GM23338 (cell line): ENCODE data around the gene PPARD. TPM values are rescaled to one million over a fixed set of nuclear protein-coding genes. Genes with fewer than 3 reads are reported as not detected.
"Not testable (repeated sequence)": the region's sequence is repeated elsewhere in the genome, so short reads cannot be mapped to it uniquely, and the experiment has no call there.

Source experiments
- ATAC-seq: fragments of 200-7000 bp; cut with Tn5 transposase; 3 replicates; pipeline ENCODE4 v1.9.1; 2020
- DNase-seq: peaks from one replicate; pipeline ENCODE4 v3.0.0-alpha.2; 2015; ENCODE audit warnings: low spot score
- H2AFZ ChIP-seq: fragments of 200-600 bp; sonication (generic); 2 replicates; pipeline ENCODE4 v1.8.0; 2016; ENCODE audit warnings: antibody characterized with exemption, mild to moderate bottlenecking, moderate library complexity
- H3F3A ChIP-seq: fragments of 200-600 bp; sonication (generic); replicated peaks from 2 replicates; pipeline ENCODE4 v1.8.0; 2017; ENCODE audit warnings: antibody characterized with exemption, mixed run types, low read depth
- H3K27ac ChIP-seq: fragments of 200-600 bp; sonication (generic); 2 replicates; pipeline ENCODE4 v1.6.1; 2016; ENCODE audit warnings: low read depth
- H3K27me3 ChIP-seq: fragments of 200-600 bp; sonication (generic); 2 replicates; pipeline ENCODE4 v1.8.0; 2016; ENCODE audit warnings: mild to moderate bottlenecking, mixed run types, moderate library complexity; ENCODE audit not compliant: insufficient read depth
- H3K36me3 ChIP-seq: fragments of 200-600 bp; sonication (generic); 2 replicates; pipeline ENCODE4 v1.8.0; 2016; ENCODE audit warnings: mild to moderate bottlenecking; ENCODE audit not compliant: insufficient read depth
- H3K4me1 ChIP-seq: fragments of 200-600 bp; sonication (generic); 2 replicates; pipeline ENCODE4 v1.8.0; 2016; ENCODE audit warnings: mild to moderate bottlenecking, moderate library complexity; ENCODE audit not compliant: insufficient read depth
- H3K4me2 ChIP-seq: fragments of 200-600 bp; sonication (generic); 2 replicates; pipeline ENCODE4 v1.7.1; 2017; ENCODE audit warnings: mixed run types
- H3K4me3 ChIP-seq: fragments of 200-600 bp; sonication (generic); 2 replicates; pipeline ENCODE4 v1.6.1; 2016; ENCODE audit warnings: mixed run types
- H3K79me2 ChIP-seq: fragments of 200-600 bp; sonication (generic); replicated peaks from 2 replicates; pipeline ENCODE4 v1.8.0; 2017; ENCODE audit warnings: mild to moderate bottlenecking; ENCODE audit not compliant: insufficient read depth
- H3K9me2 ChIP-seq: fragments of 200-600 bp; sonication (generic); 2 replicates; pipeline ENCODE4 v1.8.0; 2017; ENCODE audit not compliant: insufficient read depth
- H4K20me1 ChIP-seq: fragments of 200-600 bp; sonication (generic); replicated peaks from 2 replicates; pipeline ENCODE4 v1.8.0; 2017; ENCODE audit warnings: mild to moderate bottlenecking; ENCODE audit not compliant: insufficient read depth
- H3K27ac Mint-ChIP-seq: 2 replicates; pipeline ENCODE4 v1.8.0; 2020; ENCODE audit warnings: inconsistent platforms, mild to moderate bottlenecking, moderate library complexity, mixed read lengths
- H3K27me3 Mint-ChIP-seq: 3 replicates; pipeline ENCODE4 v1.8.0; 2022; ENCODE audit warnings: low read depth, mild to moderate bottlenecking, moderate library complexity, mixed read lengths, inconsistent platforms; ENCODE audit not compliant: insufficient read depth, poor library complexity
- H3K36me3 Mint-ChIP-seq: 3 replicates; pipeline ENCODE4 v1.8.0; 2021; ENCODE audit warnings: low read depth, mild to moderate bottlenecking, inconsistent platforms, moderate library complexity, mixed read lengths
- H3K4me1 Mint-ChIP-seq: 3 replicates; pipeline ENCODE4 v1.8.0; 2020; ENCODE audit warnings: mild to moderate bottlenecking, inconsistent platforms, mixed read lengths
- H3K4me3 Mint-ChIP-seq: 3 replicates; pipeline ENCODE4 v1.8.0; 2021; ENCODE audit warnings: moderate library complexity, mild to moderate bottlenecking, inconsistent platforms, mixed read lengths
- H3K9me3 Mint-ChIP-seq: 3 replicates; pipeline ENCODE4 v1.8.0; 2020; ENCODE audit warnings: moderate library complexity, mild to moderate bottlenecking, inconsistent platforms, mixed read lengths
- CREB1 ChIP-seq: fragments of 250-450 bp; sonication (Bioruptor Pico); IDR thresholded peaks from 2 replicates; pipeline ENCODE4 v1.5.0; 2020; ENCODE audit warnings: low read depth, mild to moderate bottlenecking, moderate library complexity
- EZH2 ChIP-seq: fragments of 200-600 bp; sonication (generic); IDR thresholded peaks from one replicate; pipeline ENCODE4 v1.8.0; 2017; ENCODE audit warnings: antibody characterized with exemption, mild to moderate bottlenecking, low read depth; ENCODE audit not compliant: unreplicated experiment
- JUNB ChIP-seq: IDR thresholded peaks from one replicate; pipeline ENCODE4 v1.6.1; 2016; ENCODE audit warnings: antibody characterized with exemption; ENCODE audit not compliant: unreplicated experiment
- NANOG ChIP-seq: IDR thresholded peaks from 2 replicates; pipeline ENCODE4 v1.6.1; 2016; ENCODE audit warnings: antibody characterized with exemption, borderline replicate concordance
- POLR2AphosphoS5 ChIP-seq: IDR thresholded peaks from 2 replicates; pipeline ENCODE4 v1.6.1; 2016; ENCODE audit warnings: antibody characterized with exemption, low read depth
- STAT1 ChIP-seq: IDR thresholded peaks from one replicate; pipeline ENCODE4 v1.6.1; 2016; ENCODE audit warnings: antibody characterized with exemption; ENCODE audit not compliant: unreplicated experiment
- polyA plus RNA-seq: library from polyadenylated mRNA; unstranded; fragments of >200 nt; fragmentation: Nextera tagmentation; extraction: Ambion mirVana; gene quantifications from 2 replicates; pipeline ENCODE4 v1.2.1, GENCODE V29; 2016
- total RNA-seq: library from RNA; depleted of rRNA; stranded (reverse); fragments of >200 nt; shearing (Covaris generic); gene quantifications from 2 replicates; pipeline ENCODE4 v1.2.3, GENCODE V29; 2014
- TF ChIP-seq, protein P1 (sequence below): IDR thresholded peaks from one replicate; pipeline ENCODE4 v1.6.1; 2018; ENCODE audit warnings: antibody characterized with exemption; ENCODE audit not compliant: unreplicated experiment
- TF ChIP-seq, protein P2 (sequence below): IDR thresholded peaks from 2 replicates; pipeline ENCODE4 v1.6.1; 2016; ENCODE audit warnings: antibody characterized with exemption

Gene PPARD
- total and polyA plus RNA-seq, 2 experiments from 2014 or later = 5.1 to 9.7 TPM

DNA sequence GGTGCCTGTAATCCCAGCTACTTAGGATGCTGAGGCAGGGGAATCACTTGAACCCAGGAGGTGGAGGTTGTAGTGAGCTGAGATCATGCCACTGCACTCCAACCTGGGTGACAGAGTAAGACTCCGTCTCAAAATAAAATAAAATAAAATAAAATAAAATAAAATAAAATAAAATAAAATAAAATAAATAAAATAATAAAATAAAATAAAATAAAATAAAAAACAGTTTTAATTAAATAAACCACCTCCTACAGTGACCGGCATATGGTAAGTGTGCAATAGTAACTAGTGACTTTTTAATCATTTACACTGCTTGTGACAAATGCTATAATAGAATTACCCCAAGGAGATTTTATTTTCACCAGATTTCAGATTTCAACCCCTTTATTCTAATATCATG lies 33.8 kb upstream of the PPARD start:
- not testable (repeated sequence) for H3K4me3 ChIP-seq, H3K27ac ChIP-seq, H3F3A ChIP-seq, H3K27me3 Mint-ChIP-seq, H3K79me2 ChIP-seq, H3K9me3 Mint-ChIP-seq, H3K36me3 ChIP-seq, H3K36me3 Mint-ChIP-seq, H3K9me2 ChIP-seq, H3K4me3 Mint-ChIP-seq, H2AFZ ChIP-seq, DNase-seq, H3K4me1 Mint-ChIP-seq, H3K27ac Mint-ChIP-seq, ATAC-seq, H3K27me3 ChIP-seq, H3K4me1 ChIP-seq, H3K4me2 ChIP-seq, H4K20me1 ChIP-seq

DNA sequence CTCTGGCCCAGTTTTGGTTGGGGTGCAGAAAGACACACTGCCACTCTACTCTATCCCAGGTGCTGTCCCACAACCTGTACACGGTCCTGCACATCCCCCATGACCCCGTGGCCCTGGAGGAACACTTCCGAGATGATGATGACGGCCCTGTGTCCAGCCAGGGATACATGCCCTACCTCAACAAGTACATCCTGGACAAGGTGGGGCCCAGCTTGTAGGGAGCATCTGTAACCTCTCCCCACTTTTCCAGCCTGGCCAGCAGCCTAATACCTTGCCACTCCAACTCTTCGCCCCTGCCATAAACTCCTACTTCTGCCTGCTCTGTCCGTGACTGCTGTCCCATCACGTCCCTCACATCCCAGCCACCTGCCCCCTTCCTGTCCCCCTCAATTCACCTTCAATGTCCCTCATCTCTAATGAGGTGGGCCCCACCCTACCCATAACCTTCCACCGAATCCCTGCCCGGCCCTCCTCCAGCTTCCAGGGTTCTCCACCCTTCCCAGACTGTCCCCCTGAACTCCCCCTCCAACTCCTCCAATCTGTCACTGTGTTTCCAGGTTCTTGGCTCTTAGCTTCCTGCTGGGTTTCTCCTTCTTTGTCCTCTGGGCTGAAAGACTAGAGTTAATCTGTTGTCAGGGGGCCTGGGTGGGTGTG lies 32.6 kb upstream of the PPARD start:
- Histone ChIP-seq H3K79me2 (no peaks in the 10 kb centered on the region), H3K4me2 (no peak overlapping the region), H2AFZ (no peak overlapping the region), H4K20me1 (no peaks in the 10 kb centered on the region), H3K9me2 (no peaks in the 10 kb centered on the region), H3K4me3 (no peak overlapping the region), H3F3A (no peaks in the 10 kb centered on the region), H3K4me1 (no peaks in the 10 kb centered on the region), H3K27me3 (no peaks in the 10 kb centered on the region), H3K36me3 (no peaks in the 10 kb centered on the region), H3K27ac (no peak overlapping the region)
- TF ChIP-seq POLR2AphosphoS5 = no peak
- TF ChIP-seq, protein P1, sequence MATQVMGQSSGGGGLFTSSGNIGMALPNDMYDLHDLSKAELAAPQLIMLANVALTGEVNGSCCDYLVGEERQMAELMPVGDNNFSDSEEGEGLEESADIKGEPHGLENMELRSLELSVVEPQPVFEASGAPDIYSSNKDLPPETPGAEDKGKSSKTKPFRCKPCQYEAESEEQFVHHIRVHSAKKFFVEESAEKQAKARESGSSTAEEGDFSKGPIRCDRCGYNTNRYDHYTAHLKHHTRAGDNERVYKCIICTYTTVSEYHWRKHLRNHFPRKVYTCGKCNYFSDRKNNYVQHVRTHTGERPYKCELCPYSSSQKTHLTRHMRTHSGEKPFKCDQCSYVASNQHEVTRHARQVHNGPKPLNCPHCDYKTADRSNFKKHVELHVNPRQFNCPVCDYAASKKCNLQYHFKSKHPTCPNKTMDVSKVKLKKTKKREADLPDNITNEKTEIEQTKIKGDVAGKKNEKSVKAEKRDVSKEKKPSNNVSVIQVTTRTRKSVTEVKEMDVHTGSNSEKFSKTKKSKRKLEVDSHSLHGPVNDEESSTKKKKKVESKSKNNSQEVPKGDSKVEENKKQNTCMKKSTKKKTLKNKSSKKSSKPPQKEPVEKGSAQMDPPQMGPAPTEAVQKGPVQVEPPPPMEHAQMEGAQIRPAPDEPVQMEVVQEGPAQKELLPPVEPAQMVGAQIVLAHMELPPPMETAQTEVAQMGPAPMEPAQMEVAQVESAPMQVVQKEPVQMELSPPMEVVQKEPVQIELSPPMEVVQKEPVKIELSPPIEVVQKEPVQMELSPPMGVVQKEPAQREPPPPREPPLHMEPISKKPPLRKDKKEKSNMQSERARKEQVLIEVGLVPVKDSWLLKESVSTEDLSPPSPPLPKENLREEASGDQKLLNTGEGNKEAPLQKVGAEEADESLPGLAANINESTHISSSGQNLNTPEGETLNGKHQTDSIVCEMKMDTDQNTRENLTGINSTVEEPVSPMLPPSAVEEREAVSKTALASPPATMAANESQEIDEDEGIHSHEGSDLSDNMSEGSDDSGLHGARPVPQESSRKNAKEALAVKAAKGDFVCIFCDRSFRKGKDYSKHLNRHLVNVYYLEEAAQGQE = no peak
- TF ChIP-seq, protein P2, sequence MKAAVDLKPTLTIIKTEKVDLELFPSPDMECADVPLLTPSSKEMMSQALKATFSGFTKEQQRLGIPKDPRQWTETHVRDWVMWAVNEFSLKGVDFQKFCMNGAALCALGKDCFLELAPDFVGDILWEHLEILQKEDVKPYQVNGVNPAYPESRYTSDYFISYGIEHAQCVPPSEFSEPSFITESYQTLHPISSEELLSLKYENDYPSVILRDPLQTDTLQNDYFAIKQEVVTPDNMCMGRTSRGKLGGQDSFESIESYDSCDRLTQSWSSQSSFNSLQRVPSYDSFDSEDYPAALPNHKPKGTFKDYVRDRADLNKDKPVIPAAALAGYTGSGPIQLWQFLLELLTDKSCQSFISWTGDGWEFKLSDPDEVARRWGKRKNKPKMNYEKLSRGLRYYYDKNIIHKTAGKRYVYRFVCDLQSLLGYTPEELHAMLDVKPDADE = no peak
- ATAC-seq (no peak), DNase-seq (no peak)
- Mint-ChIP-seq H3K27me3 (peaks cover 7% of the 10 kb centered on the region), H3K4me1 (no peaks in the 10 kb centered on the region; the same call in 2 of the 3 replicates), H3K36me3 (no peaks in the 10 kb centered on the region; the same call in 2 of the 3 replicates), H3K4me3 (no peak overlapping the region), H3K27ac (no peak overlapping the region), H3K9me3 (no peaks in the 10 kb centered on the region)

DNA sequence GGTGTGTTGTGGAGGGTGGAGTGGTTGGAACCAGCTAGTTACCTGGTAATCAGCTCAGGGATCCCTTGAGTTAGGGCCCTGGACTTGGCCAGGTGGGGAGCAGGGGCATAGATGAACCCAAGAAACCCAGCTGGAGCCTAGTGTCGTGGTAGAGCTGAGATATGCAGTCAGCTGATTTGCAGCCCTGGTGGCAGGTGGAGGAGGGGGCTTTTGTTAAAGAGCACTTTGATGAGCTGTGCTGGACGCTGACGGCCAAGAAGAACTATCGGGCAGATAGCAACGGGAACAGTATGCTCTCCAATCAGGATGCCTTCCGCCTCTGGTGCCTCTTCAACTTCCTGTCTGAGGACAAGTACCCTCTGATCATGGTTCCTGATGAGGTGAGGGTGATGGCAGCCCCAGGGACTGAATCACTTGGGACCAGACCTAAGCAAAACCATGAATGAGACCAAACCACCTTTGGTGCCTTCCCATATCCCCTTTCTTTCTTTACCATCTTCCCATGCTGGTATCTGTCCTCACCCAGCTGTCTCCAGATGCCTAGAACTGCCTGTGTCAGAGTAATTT lies 32.0 kb upstream of the PPARD start:
- ATAC-seq (no peak), DNase-seq (no peak)
- H3K36me3 Mint-ChIP-seq = no peaks in the 10 kb centered on the region; the same call in 2 of the 3 replicates
- no peak overlapping the region for H3K4me3 Mint-ChIP-seq
- H3K4me1 Mint-ChIP-seq = no peaks in the 10 kb centered on the region; the same call in 2 of the 3 replicates
- TF ChIP-seq EZH2 = no peak
- no peak for TF ChIP-seq JUNB
- no peak for TF ChIP-seq NANOG
- no peak for TF ChIP-seq STAT1
- no peak for TF ChIP-seq CREB1
- no peaks in the 10 kb centered on the region for H4K20me1 ChIP-seq
- no peaks in the 10 kb centered on the region for H3K27me3 ChIP-seq
- no peaks in the 10 kb centered on the region for H3K79me2 ChIP-seq
- no peaks in the 10 kb centered on the region for H3K36me3 ChIP-seq
- H3K4me2 ChIP-seq = no peak overlapping the region
- H3K27ac Mint-ChIP-seq = no peak overlapping the region
- H3K27ac ChIP-seq = no peak overlapping the region
- no peaks in the 10 kb centered on the region for H3K9me2 ChIP-seq
- peaks cover 7% of the 10 kb centered on the region for H3K27me3 Mint-ChIP-seq
- no peaks in the 10 kb centered on the region for H3F3A ChIP-seq
- no peak overlapping the region for H3K4me3 ChIP-seq
- no peaks in the 10 kb centered on the region for H3K9me3 Mint-ChIP-seq
- H2AFZ ChIP-seq = no peak overlapping the region
- no peaks in the 10 kb centered on the region for H3K4me1 ChIP-seq
